Lung (tissue), 12 donors: ENCODE measurements around the gene GABRR2. TPM values are rescaled to one million over a fixed set of nuclear protein-coding genes. Genes with fewer than 3 reads are reported as not detected.

Source experiments
- ATAC-seq: fragments of 200-7000 bp; cut with Tn5 transposase; one replicate; pipeline ENCODE4 v1.9.1; 2020; ENCODE audit warnings: moderate number of reproducible peaks; ENCODE audit not compliant: insufficient read depth, low FRiP score
- DNase-seq, 3 donors: peaks; one replicate each; pipeline ENCODE4 v3.0.0-alpha.2; 2013 to 2017
- H3K27ac ChIP-seq, 2 donors: one replicate each; pipeline ENCODE4 v1.5.1; 2013; ENCODE audit warnings: mild to moderate bottlenecking in 2 of 2, moderate library complexity in 2 of 2, control low read depth in 1 of 2, inconsistent platforms in 1 of 2, low read depth in 1 of 2, low read length in 1 of 2
- H3K27me3 ChIP-seq, 3 donors: one replicate each; pipeline ENCODE4 v1.5.1; 2013; ENCODE audit warnings: low read length in 2 of 3; ENCODE audit not compliant: control insufficient read depth in 3 of 3, insufficient read depth in 3 of 3
- H3K36me3 ChIP-seq, 4 donors: one replicate each; pipeline ENCODE4 v1.5.1; 2013; ENCODE audit warnings: low read length in 4 of 4, mild to moderate bottlenecking in 1 of 4, moderate library complexity in 1 of 4; ENCODE audit not compliant: control insufficient read depth in 4 of 4, insufficient read depth in 4 of 4
- H3K4me1 ChIP-seq, 5 donors: one replicate each; pipeline ENCODE4 v1.5.1; 2013; ENCODE audit warnings: low read length in 5 of 5, mild to moderate bottlenecking in 2 of 5, moderate library complexity in 1 of 5; ENCODE audit not compliant: control insufficient read depth in 5 of 5, insufficient read depth in 5 of 5
- H3K4me3 ChIP-seq: one replicate; pipeline ENCODE4 v1.5.1; 2013; ENCODE audit warnings: mild to moderate bottlenecking, control low read depth, moderate library complexity
- H3K9ac ChIP-seq, 2 donors: one replicate each; pipeline ENCODE4 v1.5.1; 2013; ENCODE audit warnings: low read length in 2 of 2, control low read depth in 1 of 2; ENCODE audit not compliant: insufficient read depth in 1 of 2
- H3K9me3 ChIP-seq, 4 donors: one replicate each; pipeline ENCODE4 v1.5.1; 2013; ENCODE audit warnings: low read length in 3 of 4, mild to moderate bottlenecking in 1 of 4, moderate library complexity in 1 of 4; ENCODE audit not compliant: control insufficient read depth in 4 of 4, insufficient read depth in 3 of 4
- WGBS, 2 donors: extraction: QIAGEN DNeasy Blood & Tissue Kit; methylation state at CpG; one replicate each; pipeline ENCODE4 v1.1.7; 2013; 5-methylcytosine and 5-hydroxymethylcytosine counted together
- polyA plus RNA-seq, 2 donors: library from polyadenylated mRNA; stranded (reverse); fragments of 200-250 nt; gene quantifications; one replicate each; pipeline ENCODE4 v1.2.1, GENCODE V29; 2013
- total RNA-seq, 2 donors: library from RNA; depleted of rRNA in 1 of 2; stranded (reverse); fragments of >200 nt in 1 of 2; gene quantifications; one replicate each; pipeline ENCODE4 v1.2.1, GENCODE V29; 2014 to 2021
- TF ChIP-seq, protein P1 (sequence below): IDR thresholded peaks from 2 replicates; pipeline ENCODE4 v1.5.1; 2012; ENCODE audit warnings: mild to moderate bottlenecking; ENCODE audit errors: control extremely low read depth, extremely low read depth
- donor health status: control.
- donor health status: control.
- donor health status: Bipolar disorder and iron deficiency.
- donor health status: healthy.
- donor health status: DM: yes; HTN: yes; CAD: no.

GABRR2 gene
- total and polyA plus RNA-seq, 4 donors: 0.33 to 1.5 (median 1.4) TPM

- Histone ChIP-seq H3K36me3 (no peaks in the 10 kb centered on the region), H3K4me1 (no peaks in the 10 kb centered on the region), H3K4me3 (no peak overlapping the region), H3K9me3 (no peaks in the 10 kb centered on the region), H3K27me3 (no peaks in the 10 kb centered on the region), H3K27ac (no peak overlapping the region), H3K9ac (no peak overlapping the region)
- DNase-seq (no peak), ATAC-seq (no peak)
- TF ChIP-seq, protein P1, sequence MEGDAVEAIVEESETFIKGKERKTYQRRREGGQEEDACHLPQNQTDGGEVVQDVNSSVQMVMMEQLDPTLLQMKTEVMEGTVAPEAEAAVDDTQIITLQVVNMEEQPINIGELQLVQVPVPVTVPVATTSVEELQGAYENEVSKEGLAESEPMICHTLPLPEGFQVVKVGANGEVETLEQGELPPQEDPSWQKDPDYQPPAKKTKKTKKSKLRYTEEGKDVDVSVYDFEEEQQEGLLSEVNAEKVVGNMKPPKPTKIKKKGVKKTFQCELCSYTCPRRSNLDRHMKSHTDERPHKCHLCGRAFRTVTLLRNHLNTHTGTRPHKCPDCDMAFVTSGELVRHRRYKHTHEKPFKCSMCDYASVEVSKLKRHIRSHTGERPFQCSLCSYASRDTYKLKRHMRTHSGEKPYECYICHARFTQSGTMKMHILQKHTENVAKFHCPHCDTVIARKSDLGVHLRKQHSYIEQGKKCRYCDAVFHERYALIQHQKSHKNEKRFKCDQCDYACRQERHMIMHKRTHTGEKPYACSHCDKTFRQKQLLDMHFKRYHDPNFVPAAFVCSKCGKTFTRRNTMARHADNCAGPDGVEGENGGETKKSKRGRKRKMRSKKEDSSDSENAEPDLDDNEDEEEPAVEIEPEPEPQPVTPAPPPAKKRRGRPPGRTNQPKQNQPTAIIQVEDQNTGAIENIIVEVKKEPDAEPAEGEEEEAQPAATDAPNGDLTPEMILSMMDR: no peak
- WGBS, 2 donors: 91 to 94% methylated on average over 9 of the region's 9 CpGs
Measured at GRCh38 chr6:89282749-89283148, 32.4 kb downstream of the GABRR2 start.

GRCh38 chr6:89281779-89282246 is 33.3 kb downstream of the GABRR2 start:
- Histone ChIP-seq H3K27ac (no peak overlapping the region), H3K27me3 (no peaks in the 10 kb centered on the region), H3K9me3 (no peaks in the 10 kb centered on the region), H3K4me1 (no peaks in the 10 kb centered on the region), H3K9ac (no peak overlapping the region), H3K4me3 (no peak overlapping the region), H3K36me3 (no peaks in the 10 kb centered on the region)
- ATAC-seq: peak; percentile 68
- WGBS, 2 donors: 58 to 60% methylated on average over 10 of the region's 10 CpGs
- TF ChIP-seq, protein P1: no peak
- DNase-seq: peak in 2 of 3 donors; percentile 10 to 19

DNA sequence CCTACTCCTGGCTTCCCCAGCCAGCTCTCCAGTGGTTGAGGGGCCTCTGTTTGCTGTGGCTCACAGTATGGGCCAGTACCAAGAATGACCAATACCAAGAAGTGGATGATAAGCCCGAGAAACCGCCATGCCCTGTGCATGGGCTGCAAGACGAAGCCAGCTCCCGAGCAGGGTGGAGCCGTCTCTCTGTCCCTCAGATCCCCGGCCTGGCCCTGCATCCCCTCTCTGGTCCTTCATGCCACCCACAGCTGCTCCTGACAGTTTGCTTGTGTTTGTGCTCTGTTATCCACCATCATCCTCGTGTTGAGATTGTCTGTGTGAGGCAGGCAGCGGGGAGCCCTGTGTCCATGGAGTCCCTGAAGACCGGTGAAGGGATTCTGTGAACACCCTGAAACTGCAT is 36.1 kb downstream of the GABRR2 start:
- Histone ChIP-seq H3K9me3 (no peaks in the 10 kb centered on the region), H3K9ac (no peak overlapping the region), H3K27ac (no peak overlapping the region), H3K4me1 (no peaks in the 10 kb centered on the region), H3K36me3 (no peaks in the 10 kb centered on the region), H3K4me3 (no peak overlapping the region), H3K27me3 (no peaks in the 10 kb centered on the region)
- TF ChIP-seq, protein P1: no peak
- ATAC-seq: no peak
- WGBS, 2 donors: 91 to 94% methylated on average over 9 of the region's 9 CpGs
- DNase-seq: no peak

DNA sequence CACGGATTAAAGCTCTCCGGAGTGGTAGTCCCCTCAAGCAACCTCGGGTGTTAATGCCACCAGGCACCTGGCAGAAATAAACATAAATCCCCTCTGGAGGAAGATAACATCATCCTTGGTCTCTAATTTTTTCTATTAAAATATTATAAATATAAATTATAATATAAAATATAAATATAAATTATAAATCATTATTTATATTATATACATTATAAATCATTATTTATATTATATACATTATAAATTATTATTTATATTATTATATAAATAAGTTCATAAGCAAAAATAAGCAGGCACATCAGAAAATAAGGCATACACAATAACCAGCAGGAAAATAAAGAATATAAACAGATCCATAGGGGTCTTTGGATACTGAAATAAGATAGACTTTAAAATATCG is 39.2 kb downstream of the GABRR2 start:
- Histone ChIP-seq H3K4me3 (no peak overlapping the region), H3K9ac (no peak overlapping the region), H3K27me3 (no peaks in the 10 kb centered on the region), H3K4me1 (no peaks in the 10 kb centered on the region), H3K9me3 (no peaks in the 10 kb centered on the region), H3K36me3 (no peaks in the 10 kb centered on the region), H3K27ac (no peak overlapping the region)
- TF ChIP-seq, protein P1: no peak
- WGBS, 2 donors: 82 to 98% methylated on average over 4 of the region's 4 CpGs
- ATAC-seq: no peak
- no peak for DNase-seq
